Ureter (tissue), 1 donor: ENCODE measurements around the gene TET3. TPM values are rescaled to one million over a fixed set of nuclear protein-coding genes. Genes with fewer than 3 reads are reported as not detected.

Experiments used
- DNase-seq: peaks from one replicate; pipeline ENCODE4 v3.0.0-alpha.2; 2020; ENCODE audit warnings: low spot score
- total RNA-seq: library from RNA; stranded (reverse); gene quantifications from one replicate; pipeline ENCODE4 v1.2.4, GENCODE V29; 2023
- donor health status: DM: yes; HTN: yes; CAD: no.

TET3 gene
- total RNA-seq, 1 donor from 2014 or later, result 28.7 TPM

DNA sequence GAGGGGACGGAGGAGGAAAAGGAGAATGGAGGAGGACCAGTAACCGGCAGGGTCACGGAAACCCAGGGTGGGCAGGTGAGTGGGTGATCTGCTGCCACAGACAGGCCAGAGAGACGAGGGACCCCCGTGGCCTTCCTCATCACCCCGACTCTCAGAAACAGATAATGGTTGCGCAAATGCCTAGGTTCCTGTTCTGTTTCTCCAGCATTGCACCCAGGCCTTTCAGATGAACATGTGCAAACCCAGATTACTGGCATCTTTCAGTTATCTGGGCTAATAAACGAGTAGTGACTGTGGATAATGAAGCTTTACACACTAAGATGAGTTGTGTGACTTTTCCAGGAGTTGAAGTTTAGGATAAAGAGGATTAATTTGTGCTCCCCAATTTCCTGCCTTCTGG lies 46.5 kb downstream of the TET3 start:
- no peak for DNase-seq

DNA sequence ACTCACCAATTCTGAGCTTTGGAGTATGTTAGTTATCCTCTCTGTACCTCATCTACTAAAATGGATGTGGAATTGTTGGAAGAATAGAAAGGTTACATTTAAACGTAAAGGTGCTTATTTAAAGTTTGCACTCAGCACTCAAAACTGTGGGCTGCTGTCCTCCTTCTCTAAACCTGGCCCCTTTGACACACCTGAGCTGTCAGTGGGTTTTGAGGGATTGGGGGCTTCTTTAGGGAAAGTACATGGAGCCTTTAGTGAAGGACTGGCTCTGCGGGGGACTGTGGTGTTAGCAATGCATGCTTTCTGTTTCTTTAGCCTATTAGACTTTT lies 47.2 kb downstream of the TET3 start:
- DNase-seq, result no peak

DNA sequence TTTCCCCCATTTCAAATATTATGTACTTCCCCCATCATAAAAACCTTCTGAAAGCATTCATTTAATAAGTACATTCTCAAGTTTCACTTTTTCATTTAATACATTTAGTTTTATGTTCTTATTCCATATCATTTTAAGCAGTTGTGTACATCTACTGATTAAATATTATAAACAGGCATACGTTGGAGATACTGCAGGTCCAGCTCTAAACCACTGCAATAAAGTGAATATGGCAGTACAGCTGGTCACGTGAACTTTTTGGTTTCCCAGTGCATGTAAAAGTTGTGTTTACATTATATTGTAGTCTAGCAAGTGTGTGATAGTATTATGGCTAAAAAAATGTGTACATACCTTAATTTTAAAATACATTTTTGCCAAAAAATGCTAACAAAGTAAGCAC lies 48.7 kb downstream of the TET3 start:
- no peak for DNase-seq

Other genes starting within 250 kb of the TET3 start
- gene TPRKB, start 247.6 kb upstream of the TET3 start, total RNA-seq, result 28.1 TPM
- 25.7 TPM for gene DUSP11, start 204.8 kb upstream of the TET3 start, total RNA-seq
- gene C2orf78, start 200.7 kb upstream of the TET3 start, total RNA-seq, result not detected
- 46.0 TPM for gene STAMBP, start 155.9 kb upstream of the TET3 start, total RNA-seq
- gene ACTG2, start 91.9 kb upstream of the TET3 start, total RNA-seq, result 918 TPM
- gene DGUOK, start 58.0 kb upstream of the TET3 start, total RNA-seq, result 63.3 TPM
- 40.6 TPM for gene BOLA3, start 163.0 kb downstream of the TET3 start, total RNA-seq
- 96.9 TPM for gene MOB1A, start 194.0 kb downstream of the TET3 start, total RNA-seq
- gene MTHFD2, start 213.7 kb downstream of the TET3 start, total RNA-seq, result 92.5 TPM